ENCODE data around the gene RHCG. TPM values are rescaled to one million over a fixed set of nuclear protein-coding genes. Genes with fewer than 3 reads are reported as not detected.

The RHCG gene
- 1 to 10 TPM; 2.0 to 3.9 (median 3.0) TPM for polyA plus RNA-seq (ENCODE audit: insufficient read length in 4 of 4)

DNA sequence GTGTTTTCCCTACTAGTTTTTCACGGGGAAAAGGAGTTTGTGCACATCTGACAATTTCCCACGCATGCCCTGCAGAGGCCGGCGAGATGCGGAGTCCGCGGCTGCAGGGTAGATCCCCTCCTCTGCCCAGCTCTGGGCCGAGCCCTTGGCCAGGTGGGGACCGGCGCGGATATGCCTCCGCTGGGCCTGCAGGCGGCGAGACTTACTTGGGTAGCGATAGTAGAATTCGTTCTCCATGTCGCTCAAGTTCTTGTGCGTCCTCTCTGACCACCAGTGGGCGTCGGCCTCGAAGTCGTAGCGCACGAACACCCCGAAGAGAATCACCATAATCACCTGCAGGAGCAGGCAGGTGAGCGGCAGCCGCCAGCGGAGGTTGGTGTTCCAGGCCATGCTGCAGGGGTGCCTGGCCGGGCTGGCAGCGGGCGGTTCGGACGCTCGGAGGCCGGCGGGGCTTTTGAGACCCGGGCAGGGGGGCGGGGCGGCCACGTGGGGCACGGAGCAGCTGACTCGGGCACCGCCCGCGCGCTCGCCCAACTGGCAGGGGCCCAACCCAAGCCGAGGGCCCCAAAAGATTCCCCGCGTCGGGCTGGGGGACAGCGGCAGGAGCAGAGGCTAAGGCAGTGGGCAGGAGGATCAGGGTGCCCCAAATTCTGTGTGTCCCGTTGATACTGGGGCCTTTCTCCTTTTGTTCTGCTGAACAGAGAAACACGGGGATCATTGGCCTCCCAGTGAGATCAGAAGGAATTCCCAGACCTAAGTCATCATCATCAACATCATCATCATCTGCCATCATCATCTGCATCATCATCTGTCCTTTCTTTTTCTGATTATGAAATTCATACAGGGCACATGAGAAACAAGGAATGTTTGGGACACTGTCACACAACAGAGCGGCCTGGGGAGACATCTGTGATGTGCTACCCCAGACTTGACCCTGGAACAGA, at the start of gene RHCG:
Gene RHCG, minus strand, starts transcription at position 429 of the 944 bp plus-strand sequence. Its CDS starts 39 bp downstream, at position 390.
- DNase-seq (ENCODE audit: low read depth in 4 of 4, low spot score in 2 of 4) = peak in 2 of 4 donors; percentile 18 to 34

DNA sequence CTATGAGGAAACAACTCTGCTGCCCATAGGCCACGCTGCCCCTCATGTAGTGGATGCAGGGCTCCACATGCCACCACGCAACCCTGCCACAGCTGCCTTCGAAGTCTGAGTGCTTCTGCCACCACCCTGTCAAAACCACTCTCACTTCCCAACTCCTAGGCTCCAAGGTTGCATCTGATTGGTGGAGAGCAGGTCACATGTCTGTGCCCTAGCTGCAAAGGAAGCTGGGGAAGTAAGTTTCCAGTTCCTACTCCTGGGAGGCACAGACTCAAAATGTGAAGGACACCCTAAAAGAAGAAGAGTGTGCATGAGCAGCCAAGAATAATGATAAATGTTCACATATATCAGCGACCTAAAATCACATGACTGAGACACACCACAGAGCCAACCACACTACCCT, 47.0 kb upstream of the RHCG start:
- DNase-seq (ENCODE audit: low read depth in 4 of 4, low spot score in 2 of 4) = no peak

- DNase-seq (ENCODE audit: low read depth in 4 of 4, low spot score in 2 of 4) = no peak
Measured at GRCh38 chr15:89542369-89542768, 46.0 kb upstream of the RHCG start.

- DNase-seq (ENCODE audit: low read depth in 4 of 4, low spot score in 2 of 4) = no peak
Measured at GRCh38 chr15:89539027-89539426, 42.6 kb upstream of the RHCG start.

DNA sequence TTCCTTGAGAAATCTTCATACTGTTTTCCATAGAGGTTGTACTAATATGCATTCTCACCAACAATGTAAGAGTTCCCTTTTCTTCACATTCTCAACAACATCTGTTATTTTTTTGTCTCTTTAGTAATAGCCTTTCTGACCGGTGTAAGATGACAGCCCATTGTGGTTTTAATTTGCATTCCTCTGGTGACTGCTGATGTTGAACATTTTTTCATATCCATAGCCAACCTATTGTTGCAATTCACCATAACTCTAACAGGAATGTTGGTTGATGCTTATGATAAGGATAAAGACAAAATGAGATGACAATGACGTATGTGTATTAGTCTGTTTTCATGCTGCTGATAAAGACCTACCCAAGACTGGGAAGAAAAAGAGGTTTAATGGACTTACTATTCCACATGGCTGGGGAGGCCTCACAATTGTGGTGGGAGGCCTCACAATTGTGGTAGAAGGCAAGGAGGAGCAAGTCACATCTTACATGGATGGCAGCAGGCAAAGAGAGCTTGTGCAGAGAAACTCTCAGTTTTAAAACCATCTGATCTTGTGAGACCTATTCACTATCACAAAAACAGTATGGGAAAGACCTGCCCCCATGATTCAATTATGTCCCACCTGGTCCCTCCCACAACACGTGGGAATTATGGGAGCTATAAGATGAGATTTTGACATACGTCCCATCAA, 37.6 kb upstream of the RHCG start:
- DNase-seq (ENCODE audit: low read depth in 4 of 4, low spot score in 2 of 4) = no peak

GRCh38 chr15:89531796-89532537, 35.6 kb upstream of the RHCG start:
- DNase-seq (ENCODE audit: low read depth in 4 of 4, low spot score in 2 of 4) = no peak

DNA sequence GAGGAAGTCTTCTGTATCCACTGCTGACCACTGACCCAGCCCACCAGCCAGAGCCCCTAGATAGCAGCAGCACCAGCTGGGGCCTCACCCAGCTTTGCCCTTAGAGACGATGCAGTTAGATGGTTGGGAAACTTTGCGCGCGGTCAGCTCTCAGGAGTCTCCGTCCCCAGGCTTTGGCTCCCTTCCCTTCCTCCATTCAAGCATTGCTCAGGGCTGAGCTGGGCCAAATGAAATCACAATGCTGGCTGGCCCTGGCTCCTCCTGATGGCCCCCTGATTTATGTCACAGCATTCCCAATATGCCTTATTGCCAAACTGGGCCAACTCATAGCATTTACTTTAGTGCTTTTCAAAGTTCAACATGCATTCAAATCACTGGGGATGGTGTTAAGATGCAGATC, 34.6 kb upstream of the RHCG start:
- no peak for DNase-seq (ENCODE audit: low read depth in 4 of 4, low spot score in 2 of 4)

GRCh38 chr15:89528757-89529352, 32.5 kb upstream of the RHCG start:
- DNase-seq (ENCODE audit: low read depth in 4 of 4, low spot score in 2 of 4) = no peak

DNA sequence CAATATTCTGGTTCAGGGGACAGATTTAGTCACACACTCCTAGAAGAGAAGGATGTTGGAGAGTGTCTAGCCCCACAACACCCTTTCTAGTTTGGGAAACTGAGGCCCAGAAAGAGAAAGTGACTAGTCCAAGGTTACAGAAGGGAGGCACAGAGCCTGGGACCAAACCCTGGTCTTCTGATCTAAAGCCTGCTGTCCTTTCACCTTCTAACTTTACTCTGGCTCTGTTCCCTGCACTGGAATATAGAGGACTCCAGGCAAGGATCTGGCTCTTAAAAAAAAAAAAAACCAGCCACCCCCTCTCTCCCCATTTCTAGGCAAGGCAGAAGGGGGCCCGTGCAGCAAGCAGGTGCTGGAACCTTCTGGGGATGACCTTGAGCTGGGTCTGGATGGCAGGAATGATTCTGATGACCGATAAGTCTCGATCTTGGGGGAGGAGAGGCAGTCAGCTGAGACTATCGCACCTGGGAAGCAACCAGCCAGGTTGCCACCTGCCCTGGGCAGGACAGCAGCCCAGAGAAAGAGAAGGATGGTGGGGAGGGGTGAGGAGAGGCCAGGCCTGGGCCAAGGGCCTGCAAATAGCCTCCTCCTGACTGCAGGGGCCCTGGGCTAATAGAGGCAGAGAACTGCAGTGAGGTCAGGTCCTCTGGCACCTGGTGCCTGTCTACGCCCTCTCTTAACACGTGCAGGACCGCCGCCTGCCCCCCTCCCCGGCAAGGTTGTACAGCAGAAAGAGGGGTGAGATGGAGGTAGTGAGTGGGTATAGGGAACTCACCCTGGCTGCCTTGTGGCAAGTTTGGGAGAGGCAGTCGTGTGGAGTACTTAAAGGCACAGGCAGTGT, 30.4 kb upstream of the RHCG start:
- no peak for DNase-seq (ENCODE audit: low read depth in 4 of 4, low spot score in 2 of 4)

DNA sequence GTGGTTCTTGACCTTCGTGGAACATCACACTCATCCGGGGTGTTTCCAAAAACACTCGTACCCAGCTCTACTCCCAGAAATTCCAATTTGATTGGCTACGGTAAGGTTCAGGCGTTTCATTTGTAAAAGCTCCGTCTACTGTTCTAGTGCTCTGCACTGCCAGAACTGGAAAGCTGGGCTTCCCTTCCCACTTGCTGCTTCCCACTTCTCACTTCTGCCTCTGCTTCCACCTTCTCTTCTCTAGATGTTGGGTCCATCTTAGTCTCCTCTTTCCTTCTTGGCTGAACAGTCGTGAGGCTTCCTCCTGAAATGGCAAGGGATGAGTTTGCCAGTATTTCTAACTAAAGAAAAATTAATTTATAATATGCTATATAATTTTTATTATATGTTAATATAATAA, 29.8 kb upstream of the RHCG start:
- DNase-seq (ENCODE audit: low read depth in 4 of 4, low spot score in 2 of 4) = no peak

GRCh38 chr15:89524184-89524583, 27.8 kb upstream of the RHCG start:
- no peak for DNase-seq (ENCODE audit: low read depth in 4 of 4, low spot score in 2 of 4)

- DNase-seq (ENCODE audit: low read depth in 4 of 4, low spot score in 2 of 4) = no peak
Measured at GRCh38 chr15:89523101-89523500, 26.7 kb upstream of the RHCG start.

DNA sequence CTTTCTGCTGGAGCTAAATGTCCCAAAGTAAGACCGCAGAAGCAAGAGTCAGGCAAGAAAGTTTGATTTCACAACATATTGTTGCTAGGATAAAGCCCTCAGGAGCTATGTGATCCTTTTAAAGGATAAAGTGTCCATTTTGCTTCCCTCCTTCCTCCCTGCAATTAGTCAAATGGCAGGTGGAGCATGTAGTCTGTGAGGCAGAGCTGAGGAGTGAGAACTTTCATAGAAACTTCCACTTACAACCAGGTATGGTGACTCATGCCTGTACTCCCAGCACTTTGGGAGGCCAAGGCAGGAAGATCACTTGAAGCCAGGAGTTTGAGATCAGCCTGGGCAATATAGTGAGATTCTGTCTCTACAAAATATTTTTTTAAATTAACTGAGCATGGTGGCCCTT, 25.2 kb upstream of the RHCG start:
- no peak for DNase-seq (ENCODE audit: low read depth in 4 of 4, low spot score in 2 of 4)

GRCh38 chr15:89515477-89515876, 19.1 kb upstream of the RHCG start:
- no peak for DNase-seq (ENCODE audit: low read depth in 4 of 4, low spot score in 2 of 4)

DNA sequence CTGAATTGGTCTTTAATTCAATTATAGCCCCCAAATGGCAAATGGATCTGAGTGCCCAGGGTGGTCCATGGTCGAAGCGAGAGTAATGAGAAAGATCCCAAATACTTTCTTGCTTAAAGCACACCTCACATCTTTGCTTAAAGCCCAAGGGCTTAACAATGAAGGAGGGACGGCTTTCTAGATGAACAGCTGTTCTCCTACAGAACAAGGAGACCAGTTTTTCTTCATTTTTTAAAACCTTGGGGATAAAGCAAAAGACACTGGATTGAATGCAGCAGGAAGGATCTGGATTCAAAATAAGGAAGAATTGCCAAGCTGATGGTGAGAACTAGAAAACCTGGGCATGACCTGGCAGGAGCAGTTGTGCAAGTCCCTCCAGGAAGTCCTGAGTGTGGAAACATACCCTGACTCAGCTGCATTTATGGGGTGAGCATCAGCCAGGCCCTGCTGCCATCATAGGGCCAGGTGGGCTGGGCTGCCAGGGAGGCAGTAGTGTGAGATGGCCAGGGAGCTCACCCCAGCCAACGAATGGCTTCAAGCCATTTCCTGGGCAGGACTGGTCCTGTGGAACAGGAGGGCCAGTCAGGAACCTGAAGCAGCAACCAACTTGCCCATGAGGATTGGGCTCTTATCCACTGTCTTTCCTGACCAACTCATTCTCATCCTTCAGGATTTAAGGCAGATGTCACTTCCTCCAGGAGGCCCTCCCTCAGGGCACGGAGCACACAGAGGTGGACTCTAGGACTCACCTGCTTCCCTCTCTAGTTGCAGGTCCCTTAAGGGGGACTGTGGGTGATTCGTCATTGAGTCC, 18.4 kb upstream of the RHCG start:
- no peak for DNase-seq (ENCODE audit: low read depth in 4 of 4, low spot score in 2 of 4)

GRCh38 chr15:89514186-89514585, 17.8 kb upstream of the RHCG start:
- no peak for DNase-seq (ENCODE audit: low read depth in 4 of 4, low spot score in 2 of 4)

DNA sequence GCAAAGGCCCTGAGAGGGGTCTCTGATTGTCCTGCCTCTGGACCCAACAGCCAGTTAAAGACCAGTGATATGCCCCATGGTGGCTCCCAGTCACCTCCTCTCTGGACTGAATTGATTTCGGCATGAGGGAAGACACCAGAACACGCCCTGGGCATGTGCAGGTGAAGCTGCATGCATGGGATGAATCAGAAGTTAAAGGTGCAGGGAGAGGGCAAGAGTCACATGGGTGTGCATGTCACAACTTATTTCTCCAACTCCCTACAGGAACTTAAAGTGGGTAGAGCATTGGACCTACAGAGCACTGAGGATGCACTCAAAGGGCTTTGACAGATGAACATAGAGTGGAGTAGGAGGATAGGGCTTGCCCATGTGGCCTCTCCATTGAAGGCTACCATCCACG, 16.9 kb upstream of the RHCG start:
- DNase-seq (ENCODE audit: low read depth in 4 of 4, low spot score in 2 of 4) = no peak

DNA sequence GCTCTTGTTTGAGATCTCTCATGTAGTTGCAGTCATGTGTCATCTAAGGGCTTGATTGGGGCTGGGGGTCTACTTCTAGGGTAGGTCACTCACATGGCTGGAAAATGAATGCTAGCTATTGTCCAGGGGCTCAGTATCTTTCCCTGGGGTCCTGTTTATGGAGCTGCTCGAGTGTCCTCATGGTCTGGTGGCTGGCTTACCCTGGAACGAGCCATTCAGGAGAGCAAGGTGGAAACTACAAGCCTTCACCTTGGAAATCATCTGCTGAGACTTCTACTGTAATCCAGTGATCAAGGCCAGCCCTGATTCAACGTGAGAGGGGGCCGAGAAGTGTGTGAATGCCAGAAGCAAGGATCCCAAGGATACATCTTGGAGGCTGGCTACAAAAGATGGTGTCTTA, 16.2 kb upstream of the RHCG start:
- DNase-seq (ENCODE audit: low read depth in 4 of 4, low spot score in 2 of 4) = no peak
